ENCODE results near the gene TSPEAR.

Gene TSPEAR

GRCh38 chr21:44748621-44749020 is 37.2 kb upstream of the TSPEAR start:
- H3K27ac Mint-ChIP-seq: peak overlapping the region; percentile 56 to 85 (median 83)
- no peaks in the 10 kb centered on the region for H3K36me3 Mint-ChIP-seq (ENCODE audit: low read depth)
- H3K4me1 Mint-ChIP-seq: peaks cover 19% of the 10 kb centered on the region
- TF ChIP-seq CTCF (IDR thresholded peaks at IDR 0.05; ENCODE audit: unreplicated experiment in 3 of 3): no peak
- H3K27me3 Mint-ChIP-seq (ENCODE audit: low read depth): peaks cover 14% of the 10 kb centered on the region
- peaks cover 6% of the 10 kb centered on the region for H3K9me3 Mint-ChIP-seq
- H3K4me3 Mint-ChIP-seq: peak overlapping the region in 2 of 3 experiments; percentile 49 to 52

GRCh38 chr21:44742418-44743153 is 31.2 kb upstream of the TSPEAR start:
- peak; percentile 40 to 48 (median 47) for TF ChIP-seq CTCF (IDR thresholded peaks at IDR 0.05; ENCODE audit: unreplicated experiment in 3 of 3)
- H3K27me3 Mint-ChIP-seq (ENCODE audit: low read depth): no peaks in the 10 kb centered on the region

GRCh38 chr21:44741921-44742320 is 30.5 kb upstream of the TSPEAR start:
- Mint-ChIP-seq H3K9me3 (peaks cover 2% of the 10 kb centered on the region), H3K27me3 (ENCODE audit: low read depth) (no peaks in the 10 kb centered on the region), H3K36me3 (ENCODE audit: low read depth) (no peaks in the 10 kb centered on the region), H3K4me1 (peaks cover 25% of the 10 kb centered on the region), H3K4me3 (no peak overlapping the region), H3K27ac (no peak overlapping the region)
- TF ChIP-seq CTCF (IDR thresholded peaks at IDR 0.05; ENCODE audit: unreplicated experiment in 3 of 3): no peak

More at GRCh38 chr21:44742418-44743153, 31.2 kb upstream of the TSPEAR start:
- H3K36me3 Mint-ChIP-seq (ENCODE audit: low read depth): no peaks in the 10 kb centered on the region
- no peak overlapping the region for H3K27ac Mint-ChIP-seq
- H3K4me1 Mint-ChIP-seq: peaks cover 19% of the 10 kb centered on the region
- H3K9me3 Mint-ChIP-seq: peaks cover 2% of the 10 kb centered on the region
- no peak overlapping the region for H3K4me3 Mint-ChIP-seq

- no peak for TF ChIP-seq CTCF (IDR thresholded peaks at IDR 0.05; ENCODE audit: unreplicated experiment in 3 of 3)
- Mint-ChIP-seq H3K27me3 (ENCODE audit: low read depth) (peaks cover 5% of the 10 kb centered on the region), H3K36me3 (ENCODE audit: low read depth) (no peaks in the 10 kb centered on the region), H3K27ac (no peak overlapping the region), H3K4me3 (no peak overlapping the region), H3K9me3 (peaks cover 2% of the 10 kb centered on the region), H3K4me1 (peaks cover 30% of the 10 kb centered on the region)
These were observed 29.4 kb upstream of the TSPEAR start for GRCh38 chr21:44740742-44741141.

GRCh38 chr21:44739316-44739715 is 27.9 kb upstream of the TSPEAR start:
- no peak overlapping the region for H3K27ac Mint-ChIP-seq
- no peak overlapping the region for H3K4me3 Mint-ChIP-seq
- no peak for TF ChIP-seq CTCF (IDR thresholded peaks at IDR 0.05; ENCODE audit: unreplicated experiment in 3 of 3)
- H3K9me3 Mint-ChIP-seq: no peaks in the 10 kb centered on the region
- H3K4me1 Mint-ChIP-seq: peaks cover 30% of the 10 kb centered on the region
- no peaks in the 10 kb centered on the region for H3K36me3 Mint-ChIP-seq (ENCODE audit: low read depth)
- H3K27me3 Mint-ChIP-seq (ENCODE audit: low read depth): peaks cover 5% of the 10 kb centered on the region

GRCh38 chr21:44738621-44739020 is 27.2 kb upstream of the TSPEAR start:
- peaks cover 30% of the 10 kb centered on the region for H3K4me1 Mint-ChIP-seq
- no peaks in the 10 kb centered on the region for H3K36me3 Mint-ChIP-seq (ENCODE audit: low read depth)
- no peak overlapping the region for H3K27ac Mint-ChIP-seq
- TF ChIP-seq CTCF (IDR thresholded peaks at IDR 0.05; ENCODE audit: unreplicated experiment in 3 of 3): no peak
- H3K4me3 Mint-ChIP-seq: no peak overlapping the region
- peaks cover 5% of the 10 kb centered on the region for H3K27me3 Mint-ChIP-seq (ENCODE audit: low read depth)
- no peaks in the 10 kb centered on the region for H3K9me3 Mint-ChIP-seq

Measured in nephron (organoid).